Panc1 (cell line): ENCODE measurements around the gene STK11IP. TPM values are rescaled to one million over a fixed set of nuclear protein-coding genes. Genes with fewer than 3 reads are reported as not detected.

ENCODE experiments used
- ATAC-seq: fragments of 200-7000 bp; cut with Tn5 transposase; 2 replicates; pipeline ENCODE4 v1.9.1; 2020; ENCODE audit warnings: mild to moderate bottlenecking, moderate library complexity
- BruUV-seq: library from RNA; stranded (reverse); fragments of 400-500 nt; replicated peaks from 2 replicates; lab custom pipeline; 2021; lab: Mats Ljungman, UMichigan
- CTCF ChIA-PET: fragments of 300-600 bp; sonication (Branson Sonifier 250); formaldehyde crosslinking; loops from one replicate; lab custom pipeline; 2022; ENCODE audit warnings: antibody characterized with exemption; lab: Charles Lee
- POLR2A ChIA-PET: fragments of 300-600 bp; sonication (Branson Sonifier 250); formaldehyde crosslinking; loops from one replicate; lab custom pipeline; 2022; ENCODE audit warnings: antibody characterized with exemption; lab: Charles Lee
- DNase-seq: peaks from one replicate; pipeline ENCODE4 v3.0.0-alpha.2; 2010; ENCODE audit warnings: low read depth, low spot score
- H3K27ac ChIP-seq: 2 replicates; pipeline ENCODE4 v1.5.1; 2011; ENCODE audit warnings: mild to moderate bottlenecking, low read length, inconsistent platforms
- H3K27me3 ChIP-seq: fragments of 200-500 bp; sonication (Bioruptor generic); 2 replicates; pipeline ENCODE4 v1.6.0; 2014; ENCODE audit warnings: low read length, inconsistent platforms; ENCODE audit not compliant: control insufficient read depth, insufficient read depth
- H3K36me3 ChIP-seq: fragments of 200-500 bp; sonication (Bioruptor generic); 2 replicates; pipeline ENCODE4 v1.5.1; 2014; ENCODE audit warnings: inconsistent platforms, mild to moderate bottlenecking, low read length, moderate library complexity; ENCODE audit not compliant: control insufficient read depth, insufficient read depth
- H3K4me1 ChIP-seq: 2 replicates; pipeline ENCODE4 v1.5.1; 2011; ENCODE audit warnings: inconsistent platforms, mild to moderate bottlenecking, low read length, moderate library complexity; ENCODE audit not compliant: control insufficient read depth, insufficient read depth
- H3K4me3 ChIP-seq, 2 experiments: 2 replicates each; pipeline ENCODE4 v1.5.1; 2011 to 2012; ENCODE audit warnings: low read depth in 2 of 2, low read length in 2 of 2, mild to moderate bottlenecking in 2 of 2, inconsistent platforms in 1 of 2, moderate library complexity in 1 of 2
- H3K9me3 ChIP-seq: fragments of 200-500 bp; sonication (Bioruptor generic); 2 replicates; pipeline ENCODE4 v1.5.1; 2014; ENCODE audit warnings: low read depth, mild to moderate bottlenecking, inconsistent platforms, low read length, moderate library complexity; ENCODE audit not compliant: control insufficient read depth, insufficient read depth
- POLR2AphosphoS5 ChIP-seq: IDR thresholded peaks from 2 replicates; pipeline ENCODE4 v1.6.1; 2012; ENCODE audit warnings: mild to moderate bottlenecking, low read depth, low read length, moderate library complexity
- SIN3A ChIP-seq: IDR thresholded peaks from 2 replicates; pipeline ENCODE4 v1.6.1; 2012; ENCODE audit warnings: low read depth, mild to moderate bottlenecking, low read length, moderate library complexity, borderline replicate concordance; ENCODE audit not compliant: insufficient read depth
- TCF7L2 ChIP-seq: IDR thresholded peaks from 2 replicates; pipeline ENCODE4 v1.6.1; 2011; ENCODE audit warnings: mild to moderate bottlenecking, low read depth, low read length, inconsistent platforms
- in situ Hi-C: cut with HindIII; loops from 2 replicates; pipeline ENCODE4 v1.10.0; 2016; ENCODE audit warnings: low sequenced_read_pairs, low pct_unique_long_range_greater_than_20kb
- intact Hi-C: fragments of 100-400 bp; cut with micrococcal nuclease; formaldehyde crosslinking; loops from one replicate; pipeline ENCODE4 v1.10.0; 2022; ENCODE audit not compliant: unreplicated experiment
- total RNA-seq: library from RNA; stranded (reverse); gene quantifications from one replicate; pipeline ENCODE4 v1.2.1, GENCODE V29; 2021; ENCODE audit not compliant: unreplicated experiment
- TF ChIP-seq, protein P1 (sequence below): fragments of 450-650 bp; IDR thresholded peaks from 2 replicates; pipeline ENCODE4 v1.5.1; 2017; ENCODE audit warnings: mild to moderate bottlenecking
- TF ChIP-seq, protein P2 (sequence below), 2 experiments: IDR thresholded peaks; 2 replicates each; pipeline ENCODE4 v1.6.1; 2011 to 2012; ENCODE audit warnings: low read depth in 2 of 2, control low read depth in 1 of 2, low read length in 1 of 2, mild to moderate bottlenecking in 1 of 2, moderate library complexity in 1 of 2; ENCODE audit not compliant: insufficient read depth in 1 of 2

The STK11IP gene
- total RNA-seq, 1 experiment from 2014 or later = 48.2 TPM

DNA sequence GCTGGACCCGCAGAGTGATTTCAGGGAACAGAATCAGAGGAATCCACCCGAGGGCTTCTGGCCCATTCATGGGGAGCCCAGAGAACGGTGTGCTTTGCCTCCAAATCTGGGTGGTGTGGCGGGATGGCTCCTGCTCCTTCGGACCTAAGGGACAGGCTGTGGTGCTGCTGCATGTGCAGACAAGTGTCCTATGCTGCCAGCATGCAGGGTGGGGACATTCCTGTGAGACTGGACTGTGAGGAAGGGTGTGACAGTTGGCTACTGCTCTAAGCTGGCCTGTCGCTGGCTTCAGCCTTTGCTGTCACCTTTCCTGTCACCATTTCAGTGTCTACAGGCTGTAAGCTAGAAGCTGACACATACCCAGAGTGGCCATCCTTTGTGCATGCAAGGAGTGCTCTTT is 26.9 kb downstream of the STK11IP start:
- CTCF ChIA-PET = no interaction called here

DNA sequence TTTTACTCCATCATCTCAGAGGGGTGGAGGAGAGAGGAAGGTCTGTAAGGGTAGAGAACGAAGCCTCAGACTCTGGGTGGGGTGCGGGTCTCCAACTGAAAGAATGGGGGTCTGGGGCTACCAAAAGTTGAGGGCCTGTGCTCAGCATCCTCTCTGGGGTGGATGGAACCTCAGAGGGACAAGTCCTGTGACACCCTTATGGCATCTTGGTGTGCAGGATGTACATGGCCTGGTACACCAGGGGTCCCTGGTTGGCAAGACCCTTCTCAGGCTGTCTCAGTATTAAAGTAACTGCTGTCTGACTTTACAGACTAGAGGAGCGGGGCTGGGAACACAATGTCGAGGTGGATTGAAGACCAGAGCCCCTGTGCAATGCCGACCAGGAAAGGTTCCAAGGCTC is 27.5 kb downstream of the STK11IP start:
- TF ChIP-seq TCF7L2 (no peak), SIN3A (no peak), POLR2AphosphoS5 (no peak)
- TF ChIP-seq, protein P1, sequence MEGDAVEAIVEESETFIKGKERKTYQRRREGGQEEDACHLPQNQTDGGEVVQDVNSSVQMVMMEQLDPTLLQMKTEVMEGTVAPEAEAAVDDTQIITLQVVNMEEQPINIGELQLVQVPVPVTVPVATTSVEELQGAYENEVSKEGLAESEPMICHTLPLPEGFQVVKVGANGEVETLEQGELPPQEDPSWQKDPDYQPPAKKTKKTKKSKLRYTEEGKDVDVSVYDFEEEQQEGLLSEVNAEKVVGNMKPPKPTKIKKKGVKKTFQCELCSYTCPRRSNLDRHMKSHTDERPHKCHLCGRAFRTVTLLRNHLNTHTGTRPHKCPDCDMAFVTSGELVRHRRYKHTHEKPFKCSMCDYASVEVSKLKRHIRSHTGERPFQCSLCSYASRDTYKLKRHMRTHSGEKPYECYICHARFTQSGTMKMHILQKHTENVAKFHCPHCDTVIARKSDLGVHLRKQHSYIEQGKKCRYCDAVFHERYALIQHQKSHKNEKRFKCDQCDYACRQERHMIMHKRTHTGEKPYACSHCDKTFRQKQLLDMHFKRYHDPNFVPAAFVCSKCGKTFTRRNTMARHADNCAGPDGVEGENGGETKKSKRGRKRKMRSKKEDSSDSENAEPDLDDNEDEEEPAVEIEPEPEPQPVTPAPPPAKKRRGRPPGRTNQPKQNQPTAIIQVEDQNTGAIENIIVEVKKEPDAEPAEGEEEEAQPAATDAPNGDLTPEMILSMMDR = no peak
- TF ChIP-seq, protein P2, sequence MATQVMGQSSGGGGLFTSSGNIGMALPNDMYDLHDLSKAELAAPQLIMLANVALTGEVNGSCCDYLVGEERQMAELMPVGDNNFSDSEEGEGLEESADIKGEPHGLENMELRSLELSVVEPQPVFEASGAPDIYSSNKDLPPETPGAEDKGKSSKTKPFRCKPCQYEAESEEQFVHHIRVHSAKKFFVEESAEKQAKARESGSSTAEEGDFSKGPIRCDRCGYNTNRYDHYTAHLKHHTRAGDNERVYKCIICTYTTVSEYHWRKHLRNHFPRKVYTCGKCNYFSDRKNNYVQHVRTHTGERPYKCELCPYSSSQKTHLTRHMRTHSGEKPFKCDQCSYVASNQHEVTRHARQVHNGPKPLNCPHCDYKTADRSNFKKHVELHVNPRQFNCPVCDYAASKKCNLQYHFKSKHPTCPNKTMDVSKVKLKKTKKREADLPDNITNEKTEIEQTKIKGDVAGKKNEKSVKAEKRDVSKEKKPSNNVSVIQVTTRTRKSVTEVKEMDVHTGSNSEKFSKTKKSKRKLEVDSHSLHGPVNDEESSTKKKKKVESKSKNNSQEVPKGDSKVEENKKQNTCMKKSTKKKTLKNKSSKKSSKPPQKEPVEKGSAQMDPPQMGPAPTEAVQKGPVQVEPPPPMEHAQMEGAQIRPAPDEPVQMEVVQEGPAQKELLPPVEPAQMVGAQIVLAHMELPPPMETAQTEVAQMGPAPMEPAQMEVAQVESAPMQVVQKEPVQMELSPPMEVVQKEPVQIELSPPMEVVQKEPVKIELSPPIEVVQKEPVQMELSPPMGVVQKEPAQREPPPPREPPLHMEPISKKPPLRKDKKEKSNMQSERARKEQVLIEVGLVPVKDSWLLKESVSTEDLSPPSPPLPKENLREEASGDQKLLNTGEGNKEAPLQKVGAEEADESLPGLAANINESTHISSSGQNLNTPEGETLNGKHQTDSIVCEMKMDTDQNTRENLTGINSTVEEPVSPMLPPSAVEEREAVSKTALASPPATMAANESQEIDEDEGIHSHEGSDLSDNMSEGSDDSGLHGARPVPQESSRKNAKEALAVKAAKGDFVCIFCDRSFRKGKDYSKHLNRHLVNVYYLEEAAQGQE (IDR thresholded peaks at IDR 0.05; ENCODE audit: insufficient read depth in 1 of 2, low read depth in 2 of 2, low read length in 1 of 2) = no peak
- no peak for DNase-seq
- in situ Hi-C loops = no loop called here
- CTCF ChIA-PET = no interaction called here
- no TSS peak for BruUV-seq
- Histone ChIP-seq H3K4me1 (peaks cover 5% of the 10 kb centered on the region), H3K27ac (no peak overlapping the region), H3K9me3 (no peaks in the 10 kb centered on the region), H3K4me3 (no peak overlapping the region), H3K27me3 (no peaks in the 10 kb centered on the region), H3K36me3 (no peaks in the 10 kb centered on the region)
- POLR2A ChIA-PET = no interaction called here
- intact Hi-C loops = loop anchor here (5.0 kb wide), 1 partner anchor 83 kb away; the partner anchor contains the start of genes CHPF and TMEM198
- no peak for ATAC-seq

More for the DNA sequence above, 26.9 kb downstream of the STK11IP start:
- DNase-seq (no peak), ATAC-seq (no peak)
- TF ChIP-seq, protein P1 = no peak
- TF ChIP-seq POLR2AphosphoS5 (no peak), SIN3A (no peak), TCF7L2 (no peak)
- TF ChIP-seq, protein P2 (IDR thresholded peaks at IDR 0.05; ENCODE audit: insufficient read depth in 1 of 2, low read depth in 2 of 2, low read length in 1 of 2) = no peak
- POLR2A ChIA-PET = no interaction called here
- no peaks in the 10 kb centered on the region for H3K36me3 ChIP-seq
- BruUV-seq = no TSS peak
- no peaks in the 10 kb centered on the region for H3K9me3 ChIP-seq
- no peaks in the 10 kb centered on the region for H3K27me3 ChIP-seq
- no peak overlapping the region for H3K4me3 ChIP-seq
- peaks cover 5% of the 10 kb centered on the region for H3K4me1 ChIP-seq
- intact Hi-C loops = no loop called here
- in situ Hi-C loops = no loop called here
- no peak overlapping the region for H3K27ac ChIP-seq
